HepG2 (cell line): ENCODE measurements around the gene RUVBL2. TPM values are rescaled to one million over a fixed set of nuclear protein-coding genes. Genes with fewer than 3 reads are reported as not detected.

Source experiments
- ARNT2 ChIP-seq: sonication (generic); formaldehyde crosslinking; IDR thresholded peaks from 2 replicates; pipeline ENCODE4 v1.8.0; 2022; ENCODE audit warnings: mild to moderate bottlenecking, low read depth, missing genetic modification reagents, moderate library complexity
- CBFB ChIP-seq: sonication (generic); formaldehyde crosslinking; IDR thresholded peaks from 2 replicates; pipeline ENCODE4 v1.4.0; 2020; ENCODE audit warnings: missing genetic modification reagents
- CC2D1A ChIP-seq: sonication (generic); formaldehyde crosslinking; IDR thresholded peaks from 2 replicates; pipeline ENCODE4 v1.8.1; 2023; ENCODE audit warnings: mild to moderate bottlenecking, missing genetic modification reagents
- DPF2 ChIP-seq: sonication (generic); formaldehyde crosslinking; IDR thresholded peaks from 2 replicates; pipeline ENCODE4 v1.4.0; 2020; ENCODE audit warnings: mild to moderate bottlenecking, low read depth, missing genetic modification reagents, borderline replicate concordance
- FOXA1 ChIP-seq, 2 experiments: fragments of 450-650 bp in 1 of 2; sonication (generic) in 1 of 2; formaldehyde crosslinking in 1 of 2; IDR thresholded peaks; 2 replicates each; pipeline versions ENCODE4 v1.4.0 to v1.6.1; 2016 to 2020; ENCODE audit warnings: missing genetic modification reagents in 1 of 2
- FOXK2 ChIP-seq: fragments of 450-650 bp; IDR thresholded peaks from 2 replicates; pipeline ENCODE4 v1.6.1; 2016
- GTF3A ChIP-seq: sonication (generic); formaldehyde crosslinking; conservative IDR thresholded peaks from 2 replicates; pipeline ENCODE4 v1.4.0; 2020; ENCODE audit warnings: mild to moderate bottlenecking, missing genetic modification reagents
- HNF4G ChIP-seq, 2 experiments: sonication (generic) in 1 of 2; formaldehyde crosslinking in 1 of 2; IDR thresholded peaks; 2 replicates each; pipeline versions ENCODE4 v1.4.0 to v1.6.1; 2011 to 2020; ENCODE audit warnings: borderline replicate concordance in 2 of 2, low read depth in 2 of 2, mild to moderate bottlenecking in 2 of 2, low read length in 1 of 2, missing genetic modification reagents in 1 of 2, moderate library complexity in 1 of 2
- HOXA9 ChIP-seq: sonication (generic); formaldehyde crosslinking; IDR thresholded peaks from 2 replicates; pipeline ENCODE4 v1.8.1; 2022; ENCODE audit warnings: missing genetic modification reagents, mild to moderate bottlenecking, moderate library complexity, borderline replicate concordance
- MEIS2 ChIP-seq: sonication (generic); formaldehyde crosslinking; IDR thresholded peaks from 2 replicates; pipeline ENCODE4 v1.9.0; 2021; ENCODE audit warnings: mild to moderate bottlenecking, missing genetic modification reagents
- NFE2 ChIP-seq: sonication (generic); formaldehyde crosslinking; IDR thresholded peaks from 2 replicates; pipeline ENCODE4 v1.4.0; 2020; ENCODE audit warnings: missing genetic modification reagents
- SMC3 ChIP-seq: IDR thresholded peaks from 2 replicates; pipeline ENCODE4 v1.6.1; 2011; ENCODE audit warnings: low read length, improper control_type of control experiment
- TFE3 ChIP-seq: IDR thresholded peaks from 2 replicates; pipeline ENCODE4 v1.6.1; 2016
- ZBTB14 ChIP-seq: sonication (generic); formaldehyde crosslinking; IDR thresholded peaks from 2 replicates; pipeline ENCODE4 v1.4.0; 2020; ENCODE audit warnings: missing genetic modification reagents
- ZFP36 ChIP-seq: fragments of 150-350 bp; IDR thresholded peaks from 2 replicates; pipeline ENCODE4 v1.6.1; 2018; ENCODE audit warnings: borderline replicate concordance, low read length, low read depth; ENCODE audit not compliant: partially characterized antibody
- ZFP41 ChIP-seq: sonication (generic); formaldehyde crosslinking; IDR thresholded peaks from 2 replicates; pipeline ENCODE4 v1.4.0; 2020; ENCODE audit warnings: mild to moderate bottlenecking, missing genetic modification reagents, borderline replicate concordance
- ZMYM4 ChIP-seq: sonication (generic); formaldehyde crosslinking; IDR thresholded peaks from 2 replicates; pipeline ENCODE4 v1.8.1; 2023; ENCODE audit warnings: mild to moderate bottlenecking, missing genetic modification reagents
- ZNF160 ChIP-seq: sonication (generic); formaldehyde crosslinking; IDR thresholded peaks from 2 replicates; pipeline ENCODE4 v1.8.0; 2022; ENCODE audit warnings: mild to moderate bottlenecking, inconsistent platforms, missing genetic modification reagents
- ZNF431 ChIP-seq: sonication (generic); formaldehyde crosslinking; IDR thresholded peaks from 2 replicates; pipeline ENCODE4 v1.9.0; 2022; ENCODE audit warnings: missing genetic modification reagents, low read depth, mild to moderate bottlenecking, borderline replicate concordance
- ZNF451 ChIP-seq: sonication (generic); formaldehyde crosslinking; IDR thresholded peaks from 2 replicates; pipeline ENCODE4 v1.5.0; 2020; ENCODE audit warnings: mild to moderate bottlenecking, missing genetic modification reagents
- ZNF547 ChIP-seq: sonication (generic); formaldehyde crosslinking; IDR thresholded peaks from 2 replicates; pipeline ENCODE4 v1.5.1; 2020; ENCODE audit warnings: mild to moderate bottlenecking, missing genetic modification reagents
- ZNF569 ChIP-seq: sonication (generic); formaldehyde crosslinking; IDR thresholded peaks from 2 replicates; pipeline ENCODE4 v1.5.0; 2020; ENCODE audit warnings: mild to moderate bottlenecking, missing genetic modification reagents, moderate library complexity, borderline replicate concordance
- ZNF784 ChIP-seq: sonication (generic); formaldehyde crosslinking; IDR thresholded peaks from 2 replicates; pipeline ENCODE4 v1.5.1; 2020; ENCODE audit warnings: missing genetic modification reagents, mild to moderate bottlenecking, borderline replicate concordance
- polyA plus RNA-seq, 8 experiments: library from polyadenylated mRNA; depleted of rRNA in 3 of 8; stranded (reverse) in 7 of 8; unstranded in 1 of 8; fragments of >200 nt; fragmentation: Illumina TruSeq in 4 of 8; extraction: Trizol in 4 of 8; gene quantifications; 2 replicates each; pipeline versions ENCODE4 v1.2.1 to v1.2.3, GENCODE V29; 2011 to 2016; ENCODE audit warnings: low read depth in 4 of 8, missing spikeins in 1 of 8, mixed read lengths in 1 of 8; ENCODE audit not compliant: insufficient read depth in 1 of 8
- total RNA-seq, 5 experiments: library from RNA; depleted of rRNA; stranded (reverse); fragments of >200 nt; fragmentation: Illumina TruSeq; extraction: Trizol; gene quantifications; 2 replicates each; pipeline ENCODE4 v1.2.3, GENCODE V29; 2016; ENCODE audit warnings: low read depth in 1 of 5
- TF ChIP-seq, protein P1 (sequence below): sonication (generic); formaldehyde crosslinking; conservative IDR thresholded peaks from 2 replicates; pipeline ENCODE4 v1.4.0; 2020; ENCODE audit warnings: missing genetic modification reagents

Gene RUVBL2
- total and polyA plus RNA-seq, 2 of the 13 experiments (the other 11 are each of a cell fraction or from before 2014, with no cell fraction given): 120 to 122 TPM

- TF ChIP-seq HNF4G (IDR thresholded peaks at IDR 0.05; ENCODE audit: borderline replicate concordance, low read depth, low read length) (0 out of 2 replicates have a peak, but pooled peaks have one; percentile 39), HNF4G (CRISPR knock-in tag; IDR thresholded peaks at IDR 0.05; ENCODE audit: borderline replicate concordance, low read depth) (0 out of 2 replicates have a peak, but pooled peaks have one; percentile 21), ZBTB14 (CRISPR knock-in tag) (peak; percentile 74), NFE2 (CRISPR knock-in tag) (no peak), ZNF431 (CRISPR knock-in tag) (peak; percentile 52; the same call in 1 of the 2 replicates), ZNF569 (CRISPR knock-in tag) (no peak), GTF3A (CRISPR knock-in tag) (no peak), FOXK2 (no peak), CBFB (CRISPR knock-in tag) (peak; percentile 63; the same call in 1 of the 2 replicates), HOXA9 (CRISPR knock-in tag) (0 out of 2 replicates have a peak, but pooled peaks have one; percentile 54), FOXA1 (IDR thresholded peaks at IDR 0.05) (no peak), FOXA1 (CRISPR knock-in tag; IDR thresholded peaks at IDR 0.05) (0 out of 2 replicates have a peak, but pooled peaks have one; percentile 5), SMC3 (no peak), TFE3 (CRISPR knock-in tag) (peak; percentile 96), DPF2 (CRISPR knock-in tag) (0 out of 2 replicates have a peak, but pooled peaks have one; percentile 21), ZFP36 (no peak), CC2D1A (CRISPR knock-in tag) (no peak), ZFP41 (CRISPR knock-in tag) (peak; percentile 70; the same call in 1 of the 2 replicates), MEIS2 (peak; percentile 74; the same call in 1 of the 2 replicates), ZMYM4 (CRISPR knock-in tag) (peak; percentile 75), ZNF451 (0 out of 2 replicates have a peak, but pooled peaks have one; percentile 15), ZNF784 (CRISPR knock-in tag) (peak; percentile 90; the same call in 1 of the 2 replicates), ZNF547 (peak; percentile 62; the same call in 1 of the 2 replicates), ZNF160 (CRISPR knock-in tag) (peak; percentile 48; the same call in 1 of the 2 replicates), ARNT2 (CRISPR knock-in tag) (peak; percentile 69)
- TF ChIP-seq, protein P1, sequence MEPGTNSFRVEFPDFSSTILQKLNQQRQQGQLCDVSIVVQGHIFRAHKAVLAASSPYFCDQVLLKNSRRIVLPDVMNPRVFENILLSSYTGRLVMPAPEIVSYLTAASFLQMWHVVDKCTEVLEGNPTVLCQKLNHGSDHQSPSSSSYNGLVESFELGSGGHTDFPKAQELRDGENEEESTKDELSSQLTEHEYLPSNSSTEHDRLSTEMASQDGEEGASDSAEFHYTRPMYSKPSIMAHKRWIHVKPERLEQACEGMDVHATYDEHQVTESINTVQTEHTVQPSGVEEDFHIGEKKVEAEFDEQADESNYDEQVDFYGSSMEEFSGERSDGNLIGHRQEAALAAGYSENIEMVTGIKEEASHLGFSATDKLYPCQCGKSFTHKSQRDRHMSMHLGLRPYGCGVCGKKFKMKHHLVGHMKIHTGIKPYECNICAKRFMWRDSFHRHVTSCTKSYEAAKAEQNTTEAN (CRISPR knock-in tag): peak; percentile 73
Observed at GRCh38 chr19:48954595-48955307, 38.9 kb upstream of the RUVBL2 start, which contains the start of gene BAX (continued).
